Femur (tissue), 1 donor: ENCODE data around the gene CCDC196.
"Not testable (repeated sequence)": the region's sequence is repeated elsewhere in the genome, so short reads cannot be mapped to it uniquely, and the experiment has no call there.

ENCODE experiments used
- DNase-seq: peaks from one replicate; pipeline ENCODE4 v3.0.0-alpha.2; 2017

CCDC196 gene

GRCh38 chr14:66495218-66496098, 9.3 kb downstream of the CCDC196 start:
- DNase-seq: peak; percentile 46

GRCh38 chr14:66496188-66496807, 10.1 kb downstream of the CCDC196 start:
- DNase-seq: no peak

- no peak for DNase-seq
These were observed 10.7 kb downstream of the CCDC196 start for GRCh38 chr14:66496911-66497310.

- no peak for DNase-seq
These were observed 12.1 kb downstream of the CCDC196 start for GRCh38 chr14:66498311-66498710.

- no peak for DNase-seq
These were observed 15.4 kb downstream of the CCDC196 start for GRCh38 chr14:66501592-66501991.

GRCh38 chr14:66502836-66503235, 16.7 kb downstream of the CCDC196 start:
- DNase-seq: not testable (repeated sequence)

GRCh38 chr14:66503532-66503931, 17.4 kb downstream of the CCDC196 start:
- DNase-seq: no peak

GRCh38 chr14:66507181-66507721, 21.1 kb downstream of the CCDC196 start:
- no peak for DNase-seq

GRCh38 chr14:66507722-66508546, 21.8 kb downstream of the CCDC196 start, which contains the start of gene GPHN:
Gene GPHN (plus strand): TSS chr14:66508147.
- DNase-seq: peak; percentile 98

GRCh38 chr14:66508547-66508845, 22.3 kb downstream of the CCDC196 start:
- no peak for DNase-seq

GRCh38 chr14:66508846-66509621, 22.9 kb downstream of the CCDC196 start:
- DNase-seq: peak; percentile 47

- DNase-seq: no peak
These were observed 23.7 kb downstream of the CCDC196 start for GRCh38 chr14:66509874-66510273.

GRCh38 chr14:66511849-66512248, 25.7 kb downstream of the CCDC196 start:
- no peak for DNase-seq

GRCh38 chr14:66514213-66514612, 28.0 kb downstream of the CCDC196 start:
- no peak for DNase-seq

GRCh38 chr14:66530526-66530925, 44.4 kb downstream of the CCDC196 start:
- no peak for DNase-seq

- DNase-seq: no peak
These were observed 52.9 kb downstream of the CCDC196 start for GRCh38 chr14:66539034-66539433.

GRCh38 chr14:66540038-66540437, 53.9 kb downstream of the CCDC196 start:
- DNase-seq: no peak

GRCh38 chr14:66541627-66542026, 55.5 kb downstream of the CCDC196 start:
- DNase-seq: no peak

- no peak for DNase-seq
These were observed 57.8 kb downstream of the CCDC196 start for GRCh38 chr14:66543996-66544395.

GRCh38 chr14:66545191-66545590, 59.0 kb downstream of the CCDC196 start:
- DNase-seq: not testable (repeated sequence)

- not testable (repeated sequence) for DNase-seq
These were observed 59.6 kb downstream of the CCDC196 start for GRCh38 chr14:66545751-66546150.
